Measurements from ENCODE around the gene FEM1B. TPM values are rescaled to one million over a fixed set of nuclear protein-coding genes. Genes with fewer than 3 reads are reported as not detected.

Gene FEM1B
- polyA plus RNA-seq, 12 donors, result 35.0 to 51.6 (median 41.1) TPM; not detected in 1

GRCh38 chr15:68252925-68253534, 24.5 kb upstream of the FEM1B start:
- DNase-seq, result peak; percentile 63

GRCh38 chr15:68256675-68257450, 20.7 kb upstream of the FEM1B start:
- peak; percentile 69 for DNase-seq

- no peak for DNase-seq
Observed at GRCh38 chr15:68258692-68259091, 18.9 kb upstream of the FEM1B start.

GRCh38 chr15:68259883-68260282, 17.7 kb upstream of the FEM1B start:
- DNase-seq, result no peak

- DNase-seq, result no peak
Observed at GRCh38 chr15:68261241-68261640, 16.3 kb upstream of the FEM1B start.

GRCh38 chr15:68261980-68262379, 15.6 kb upstream of the FEM1B start:
- DNase-seq, result no peak

- DNase-seq, result no peak
Observed at GRCh38 chr15:68262514-68263356, 14.8 kb upstream of the FEM1B start.

GRCh38 chr15:68264282-68264681, 13.3 kb upstream of the FEM1B start:
- no peak for DNase-seq

GRCh38 chr15:68265081-68265480, 12.5 kb upstream of the FEM1B start:
- no peak for DNase-seq

- DNase-seq, result no peak
Observed at GRCh38 chr15:68265674-68266073, 11.9 kb upstream of the FEM1B start.

- no peak for DNase-seq
Observed at GRCh38 chr15:68268405-68268804, 9.1 kb upstream of the FEM1B start.

GRCh38 chr15:68271854-68272471, 5.6 kb upstream of the FEM1B start:
- no peak for DNase-seq

GRCh38 chr15:68272721-68273271, 4.7 kb upstream of the FEM1B start:
- no peak for DNase-seq

- no peak for DNase-seq
Observed at GRCh38 chr15:68274201-68274848, 3.2 kb upstream of the FEM1B start.

GRCh38 chr15:68275165-68275746, 2.3 kb upstream of the FEM1B start:
- DNase-seq, result no peak

GRCh38 chr15:68276668-68277067, 877 bp upstream of the FEM1B start:
- no peak for DNase-seq

- DNase-seq, result peak; percentile 88
Observed at GRCh38 chr15:68277131-68277602, 378 bp upstream of the FEM1B start.

GRCh38 chr15:68278345-68278594, 725 bp downstream of the FEM1B start:
- no peak for DNase-seq

GRCh38 chr15:68278595-68279405, 1.3 kb downstream of the FEM1B start:
- no peak for DNase-seq

All from muscle of arm (tissue), 12 donors.